Hindlimb muscle (tissue), 1 donor: ENCODE measurements around the gene ADARB2. TPM values are rescaled to one million over a fixed set of nuclear protein-coding genes. Genes with fewer than 3 reads are reported as not detected.
"Not testable (repeated sequence)": the region's sequence is repeated elsewhere in the genome, so short reads cannot be mapped to it uniquely, and the experiment has no call there.

Experiments used
- DNase-seq: peaks from one replicate; pipeline ENCODE4 v3.0.0-alpha.2; 2013
- polyA plus RNA-seq: library from polyadenylated mRNA; unstranded; fragments of 120-200 nt; gene quantifications from one replicate; pipeline ENCODE4 v1.2.1, GENCODE V29; 2013; ENCODE audit not compliant: insufficient read length

The ADARB2 gene
- polyA plus RNA-seq, 1 donor = 0.04 TPM

GRCh38 chr10:1454951-1455350 lies 282.4 kb downstream of the ADARB2 start:
- DNase-seq = no peak

- DNase-seq = no peak
Measured at GRCh38 chr10:1454428-1454827, 282.9 kb downstream of the ADARB2 start.

GRCh38 chr10:1452777-1453176 lies 284.5 kb downstream of the ADARB2 start:
- no peak for DNase-seq

- DNase-seq = no peak
Measured at GRCh38 chr10:1451941-1452340, 285.4 kb downstream of the ADARB2 start.

DNA sequence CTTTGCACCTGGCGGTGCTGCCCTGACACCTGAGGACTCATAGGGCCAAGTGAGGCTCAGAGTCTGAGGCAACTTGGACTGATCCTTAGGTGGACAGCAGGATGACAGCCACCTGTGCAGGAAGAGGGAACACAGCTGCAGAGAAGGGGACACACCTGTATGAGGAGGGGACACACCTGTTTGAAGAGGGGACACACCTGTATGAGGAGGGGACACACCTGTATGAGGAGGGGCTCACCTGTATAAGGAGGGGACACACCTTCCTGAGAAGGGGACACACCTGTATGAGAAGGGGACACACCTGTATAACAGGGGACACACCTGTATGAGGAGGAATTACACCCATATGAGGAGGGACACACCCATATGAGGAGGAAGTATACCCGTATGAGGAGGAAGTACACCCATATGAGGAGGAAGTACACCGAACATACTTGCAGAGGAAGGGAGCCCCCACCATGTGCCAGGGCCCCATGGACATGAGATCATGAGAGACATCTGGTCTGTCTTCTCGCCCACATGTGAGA lies 285.9 kb downstream of the ADARB2 start:
- DNase-seq = no peak

DNA sequence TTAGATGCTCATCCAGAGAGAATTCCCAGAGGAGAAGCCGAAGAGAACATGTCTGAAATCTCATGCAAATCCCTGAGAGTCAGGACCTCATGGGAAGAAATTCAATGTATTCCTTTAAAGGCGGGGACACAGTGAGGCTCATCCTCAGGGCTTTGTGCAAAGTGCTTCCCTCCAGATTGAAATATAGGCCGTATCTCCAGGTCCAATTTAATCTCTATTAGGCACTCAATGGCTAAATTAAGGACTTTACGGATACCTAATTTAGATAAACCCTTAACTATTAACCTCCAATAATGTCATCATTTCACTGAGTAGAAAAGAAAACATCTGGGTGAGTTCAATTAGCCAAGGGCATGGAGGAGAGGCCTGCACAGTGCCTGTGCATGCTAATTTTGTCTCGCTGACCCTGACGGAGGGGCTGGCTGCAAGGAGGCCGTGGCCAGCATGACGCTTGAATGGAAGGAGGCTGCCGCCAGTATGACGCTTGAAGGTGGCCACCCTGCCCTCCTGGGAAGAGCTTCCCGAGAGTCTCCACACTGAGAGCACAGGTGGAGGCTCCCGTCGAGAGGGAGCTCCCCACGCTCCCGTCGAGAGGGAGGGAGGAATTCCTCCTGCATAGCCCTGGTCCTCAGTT lies 287.6 kb downstream of the ADARB2 start:
- DNase-seq = no peak

- no peak for DNase-seq
Measured at GRCh38 chr10:1449021-1449420, 288.3 kb downstream of the ADARB2 start.

DNA sequence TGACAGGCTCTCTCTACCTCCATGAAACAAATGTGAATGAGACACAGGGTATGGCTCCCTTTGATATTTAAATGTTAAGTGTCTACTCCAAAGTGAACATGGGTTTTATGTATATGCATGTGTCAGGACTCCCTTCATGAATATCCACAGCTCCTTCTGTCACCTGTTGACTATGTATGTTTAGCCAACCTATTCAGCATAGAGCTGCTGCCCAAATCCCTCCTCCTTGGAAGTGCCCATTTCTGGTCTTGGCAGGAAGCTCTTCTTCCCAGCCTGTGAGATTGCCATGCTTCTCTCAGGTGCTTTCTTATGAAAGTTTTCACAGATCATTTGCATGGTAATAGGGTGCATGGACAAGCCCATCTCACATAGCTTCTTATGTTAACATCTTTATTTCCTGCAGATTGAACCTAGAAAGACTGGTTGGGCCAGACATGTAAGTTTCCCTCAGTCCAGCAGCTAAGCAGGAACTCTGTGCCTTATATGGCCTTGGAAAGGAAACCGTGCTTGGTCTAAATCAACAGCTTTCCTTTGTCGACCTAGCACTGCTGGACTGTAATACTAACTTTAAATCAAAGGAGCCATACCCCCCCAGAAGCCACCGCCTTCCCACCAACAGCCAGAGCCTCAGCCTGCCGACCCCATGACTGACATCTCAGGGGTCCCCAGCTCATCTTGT lies 288.9 kb downstream of the ADARB2 start:
- no peak for DNase-seq

- no peak for DNase-seq
Measured at GRCh38 chr10:1444826-1445225, 292.5 kb downstream of the ADARB2 start.

DNA sequence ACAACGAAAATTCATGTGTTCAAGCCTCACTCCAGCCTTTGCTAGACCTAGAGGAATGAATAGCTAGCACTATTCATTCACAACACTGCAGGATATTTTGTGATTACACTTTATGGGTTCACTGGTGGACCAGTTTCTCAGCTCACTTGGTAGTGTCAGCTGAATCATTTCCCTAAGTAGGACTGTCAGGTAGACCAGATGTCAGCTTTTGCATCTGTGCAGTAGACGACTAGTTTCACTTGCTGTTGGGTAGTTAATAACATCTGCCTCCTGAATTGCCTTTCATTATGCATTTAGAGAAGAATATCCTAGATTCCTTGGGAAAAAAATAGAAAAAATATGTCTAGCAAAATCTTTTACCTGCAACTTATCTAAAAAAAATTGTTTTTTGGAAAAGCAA lies 296.4 kb downstream of the ADARB2 start:
- no peak for DNase-seq

DNA sequence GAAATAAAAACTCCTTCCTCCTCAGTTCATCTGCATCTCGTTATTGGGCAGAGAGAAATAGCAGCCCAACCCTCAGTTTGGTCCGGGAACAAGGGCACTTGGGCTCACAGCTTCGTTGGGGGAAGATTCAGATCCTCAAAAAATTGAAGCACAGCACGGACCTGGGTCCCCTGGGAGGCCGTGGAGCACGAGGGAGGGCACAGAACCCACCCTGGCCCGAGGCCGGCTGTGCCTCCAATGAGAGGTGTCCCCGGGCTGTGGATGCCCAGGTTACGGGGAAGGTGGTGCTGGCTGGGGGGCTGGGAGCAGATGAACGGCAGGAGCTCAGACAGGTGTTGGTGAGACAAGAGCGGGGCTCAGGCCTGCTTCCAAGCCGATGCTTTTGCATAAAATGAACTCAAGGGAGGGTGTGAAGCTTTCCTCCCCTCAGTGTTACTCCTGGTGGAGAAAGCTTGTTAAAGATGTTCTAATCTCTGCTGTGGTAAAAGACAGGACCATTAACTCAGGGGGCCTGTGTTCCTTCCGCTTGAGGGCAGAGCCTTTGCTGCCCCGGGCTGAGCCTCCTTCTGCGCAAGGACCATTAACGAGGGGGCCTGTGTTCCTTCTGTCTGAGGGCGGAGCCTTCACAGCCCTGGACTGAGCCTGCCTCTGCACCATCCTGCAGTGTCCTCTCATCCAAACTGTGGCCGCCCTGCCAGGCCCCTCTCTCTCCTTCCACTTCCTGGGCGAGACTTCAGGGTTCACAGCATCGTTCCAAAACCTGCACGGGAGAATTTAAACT lies 302.2 kb downstream of the ADARB2 start:
- no peak for DNase-seq

GRCh38 chr10:1434202-1434601 lies 303.1 kb downstream of the ADARB2 start:
- no peak for DNase-seq

GRCh38 chr10:1432161-1432560 lies 305.2 kb downstream of the ADARB2 start:
- DNase-seq = no peak

DNA sequence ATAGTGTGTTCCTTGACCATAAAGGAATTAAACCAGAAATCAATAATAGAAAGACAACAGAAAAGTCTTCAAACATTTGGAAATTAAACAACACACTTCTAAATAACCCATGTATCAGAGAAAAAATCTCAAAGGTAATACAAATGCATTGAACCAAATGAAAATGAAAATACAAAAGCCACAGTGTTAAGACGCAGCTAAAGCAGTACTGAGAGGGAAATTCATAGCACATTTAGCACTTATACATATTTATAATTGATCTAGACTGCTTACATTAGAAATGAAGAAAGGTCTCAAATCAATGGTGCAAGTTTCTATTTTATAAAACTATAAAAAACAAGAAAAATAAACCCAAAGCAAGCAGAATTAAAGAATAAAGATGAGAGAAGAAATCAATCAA lies 306.1 kb downstream of the ADARB2 start:
- no peak for DNase-seq

DNA sequence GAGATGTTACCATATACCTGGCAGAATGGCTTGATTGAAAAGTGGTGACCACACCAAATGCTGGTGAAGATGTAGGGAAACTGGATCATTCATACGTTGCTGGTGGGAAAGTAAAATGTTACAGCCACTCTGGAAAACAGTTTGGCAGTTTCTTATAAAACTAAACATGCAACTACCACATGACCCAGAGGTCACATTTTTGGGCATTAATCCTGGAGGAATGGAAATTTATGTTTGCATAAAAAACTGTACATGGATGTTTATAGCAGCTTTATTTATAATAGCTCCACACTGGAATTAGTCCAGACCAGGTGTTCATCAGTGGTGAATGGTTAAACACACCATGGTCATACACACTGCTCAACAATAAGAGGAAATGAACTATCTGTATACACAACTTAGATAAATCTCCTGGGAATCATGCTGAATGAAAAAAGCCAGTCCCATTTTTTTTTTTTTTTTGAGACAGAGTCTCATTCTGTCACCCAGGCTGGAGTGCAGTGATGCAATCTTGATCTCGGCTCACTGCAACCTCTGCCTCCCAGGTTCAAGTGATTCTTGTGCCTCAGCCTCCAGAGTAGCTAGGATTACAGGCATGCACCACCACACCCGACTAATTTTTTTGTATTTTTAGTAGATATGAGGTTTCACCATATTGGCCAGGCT lies 309.7 kb downstream of the ADARB2 start:
- DNase-seq = not testable (repeated sequence)

- DNase-seq = no peak
Measured at GRCh38 chr10:1426786-1427185, 310.5 kb downstream of the ADARB2 start.

GRCh38 chr10:1425879-1426278 lies 311.4 kb downstream of the ADARB2 start:
- DNase-seq = no peak

DNA sequence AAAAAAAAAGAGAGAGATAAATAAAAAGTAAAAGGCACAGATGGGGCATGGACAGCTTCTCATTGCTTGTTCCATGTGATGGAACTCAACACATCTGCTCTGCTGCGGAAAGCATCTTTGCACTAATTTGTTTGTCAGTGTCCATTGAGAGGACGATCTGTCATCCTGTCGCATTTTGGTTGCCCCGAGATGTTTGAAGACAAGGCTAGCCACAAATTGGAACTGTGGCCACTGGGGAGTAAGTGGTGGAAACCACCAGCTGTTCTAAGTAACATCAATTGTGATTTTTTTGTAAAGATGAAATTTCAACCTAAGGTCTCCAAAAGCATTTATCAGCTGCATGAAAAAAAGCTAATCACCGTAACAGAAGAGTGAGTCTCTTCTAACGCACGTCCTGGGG lies 312.7 kb downstream of the ADARB2 start:
- DNase-seq = no peak

DNA sequence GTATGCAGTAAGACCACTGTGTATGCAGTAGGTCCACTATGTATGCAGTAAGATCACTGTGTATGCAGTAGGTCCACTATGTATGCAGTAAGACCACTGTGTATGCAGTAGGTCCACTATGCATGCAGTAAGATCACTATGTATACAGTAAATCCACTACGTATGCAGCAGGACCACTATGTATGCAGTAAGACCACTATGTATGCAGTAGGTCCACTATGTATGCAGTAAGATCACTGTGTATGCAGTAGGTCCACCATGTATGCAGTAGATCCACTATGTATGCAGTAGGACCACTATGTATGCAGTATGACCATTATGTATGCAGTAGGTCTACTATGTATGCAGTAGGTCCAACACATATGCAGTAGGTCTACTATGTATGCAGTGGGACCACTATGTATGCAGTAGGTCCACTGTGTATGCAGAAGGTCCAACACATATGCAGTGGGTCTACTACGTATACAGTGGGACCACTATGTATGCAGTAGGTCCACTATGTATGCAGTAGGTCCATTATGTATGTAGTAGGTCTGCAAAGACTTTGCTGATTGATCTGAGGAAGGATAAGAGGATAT lies 313.6 kb downstream of the ADARB2 start:
- DNase-seq = no peak

- DNase-seq = no peak
Measured at GRCh38 chr10:1422275-1422674, 315.1 kb downstream of the ADARB2 start.

GRCh38 chr10:1420661-1421362 lies 316.5 kb downstream of the ADARB2 start:
- peak; percentile 25 for DNase-seq
